WTC11 (cell line): Measurements from ENCODE around the gene CBX7. TPM values are rescaled to one million over a fixed set of nuclear protein-coding genes. Genes with fewer than 3 reads are reported as not detected.

ENCODE experiments used
- ATAC-seq: fragments of 200-7000 bp; cut with Tn5 transposase; 2 replicates; pipeline ENCODE4 v1.10.0; 2021; ENCODE audit warnings: mild to moderate bottlenecking, moderate library complexity
- CTCF ChIA-PET: fragments of 300-600 bp; sonication (Branson Sonifier 250); formaldehyde crosslinking; loops from one replicate; lab custom pipeline; 2021; ENCODE audit warnings: antibody characterized with exemption; lab: Charles Lee
- POLR2A ChIA-PET: fragments of 350-600 bp; sonication (Branson Sonifier 250); formaldehyde crosslinking; loops from one replicate; lab custom pipeline; 2021; ENCODE audit warnings: antibody characterized with exemption; lab: Charles Lee
- DNase-seq: peaks from one replicate; pipeline ENCODE4 v3.0.0; 2021; ENCODE audit warnings: low spot score
- H3K27ac Mint-ChIP-seq: 2 replicates; pipeline ENCODE4 v1.8.0; 2021; ENCODE audit warnings: mixed read lengths
- H3K27me3 Mint-ChIP-seq: 2 replicates; pipeline ENCODE4 v1.8.0; 2021; ENCODE audit warnings: low read depth, mild to moderate bottlenecking, moderate library complexity, mixed read lengths
- H3K36me3 Mint-ChIP-seq: 2 replicates; pipeline ENCODE4 v1.8.0; 2021; ENCODE audit warnings: mixed read lengths
- H3K4me1 Mint-ChIP-seq: 2 replicates; pipeline ENCODE4 v1.8.0; 2022; ENCODE audit warnings: mixed read lengths
- H3K4me3 Mint-ChIP-seq: 2 replicates; pipeline ENCODE4 v1.8.0; 2021; ENCODE audit warnings: mild to moderate bottlenecking, moderate library complexity, mixed read lengths
- H3K9me3 Mint-ChIP-seq: 2 replicates; pipeline ENCODE4 v1.8.0; 2021; ENCODE audit warnings: mixed read lengths
- ARID4B ChIP-seq: sonication (generic); formaldehyde crosslinking; IDR thresholded peaks from 2 replicates; pipeline ENCODE4 v1.8.0; 2023; ENCODE audit warnings: missing genetic modification reagents, mild to moderate bottlenecking, borderline replicate concordance
- CREB1 ChIP-seq: sonication (generic); formaldehyde crosslinking; IDR thresholded peaks from 2 replicates; pipeline ENCODE4 v1.8.0; 2023; ENCODE audit warnings: mild to moderate bottlenecking, missing genetic modification reagents
- EMX1 ChIP-seq: fragments of 250-450 bp; sonication (Bioruptor Pico); IDR thresholded peaks from 2 replicates; pipeline ENCODE4 v1.8.0; 2021; ENCODE audit warnings: mild to moderate bottlenecking
- ESRRA ChIP-seq: sonication (generic); formaldehyde crosslinking; IDR thresholded peaks from 2 replicates; pipeline ENCODE4 v1.8.1; 2022; ENCODE audit warnings: mild to moderate bottlenecking, missing genetic modification reagents, borderline replicate concordance
- GTF2I ChIP-seq: fragments of 250-450 bp; sonication (Bioruptor Pico); conservative IDR thresholded peaks from 2 replicates; pipeline ENCODE4 v1.4.0; 2021; ENCODE audit warnings: mild to moderate bottlenecking
- MAX ChIP-seq: sonication (generic); formaldehyde crosslinking; IDR thresholded peaks from 2 replicates; pipeline ENCODE4 v1.8.0; 2022; ENCODE audit warnings: mild to moderate bottlenecking, missing genetic modification reagents
- NFATC4 ChIP-seq: fragments of 250-450 bp; sonication (Bioruptor Pico); IDR thresholded peaks from 2 replicates; pipeline ENCODE4 v1.9.0; 2021; ENCODE audit warnings: mild to moderate bottlenecking
- NR3C1 ChIP-seq: sonication (generic); formaldehyde crosslinking; conservative IDR thresholded peaks from 2 replicates; pipeline ENCODE4 v1.8.1; 2023; ENCODE audit warnings: low read depth, mild to moderate bottlenecking, missing genetic modification reagents
- RORB ChIP-seq: fragments of 250-450 bp; sonication (Bioruptor Pico); IDR thresholded peaks from 2 replicates; pipeline ENCODE4 v1.9.0; 2021; ENCODE audit warnings: mild to moderate bottlenecking
- USF1 ChIP-seq: sonication (generic); formaldehyde crosslinking; IDR thresholded peaks from 2 replicates; pipeline ENCODE4 v1.8.0; 2022; ENCODE audit warnings: mild to moderate bottlenecking, missing genetic modification reagents
- USF2 ChIP-seq: sonication (generic); formaldehyde crosslinking; IDR thresholded peaks from 2 replicates; pipeline ENCODE4 v1.8.1; 2023; ENCODE audit warnings: mild to moderate bottlenecking, missing genetic modification reagents, moderate library complexity
- ZBTB21 ChIP-seq: sonication (generic); formaldehyde crosslinking; IDR thresholded peaks from 2 replicates; pipeline ENCODE4 v1.8.1; 2023; ENCODE audit warnings: mild to moderate bottlenecking, missing genetic modification reagents, borderline replicate concordance
- ZMAT4 ChIP-seq: fragments of 250-450 bp; sonication (Bioruptor Pico); IDR thresholded peaks from 2 replicates; pipeline ENCODE4 v1.9.0; 2021; ENCODE audit warnings: mild to moderate bottlenecking
- ZNF416 ChIP-seq: fragments of 250-450 bp; sonication (Bioruptor Pico); IDR thresholded peaks from 2 replicates; pipeline ENCODE4 v1.9.0; 2021; ENCODE audit warnings: mild to moderate bottlenecking, inconsistent platforms
- ZNF423 ChIP-seq: fragments of 250-450 bp; sonication (Bioruptor Pico); IDR thresholded peaks from 2 replicates; pipeline ENCODE4 v2.1.2; 2022; ENCODE audit warnings: mild to moderate bottlenecking, moderate library complexity
- total RNA-seq: library from RNA; stranded (reverse); gene quantifications from 3 replicates; pipeline ENCODE4 v1.2.3, GENCODE V29; 2021

The CBX7 gene
- total RNA-seq, 1 experiment from 2014 or later, result 10.6 TPM

GRCh38 chr22:39098576-39098975, 53.9 kb downstream of the CBX7 start:
- no peak overlapping the region for H3K27ac Mint-ChIP-seq
- H3K4me1 Mint-ChIP-seq, result peaks cover 45% of the 10 kb centered on the region
- no peak for DNase-seq
- POLR2A ChIA-PET, result interaction anchor here (0.6 to 0.8 kb wide), 2 partner anchors 28 to 138 kb away, joined by 3 to 6 read pairs; no protein-coding TSS in a partner anchor
- no peaks in the 10 kb centered on the region for H3K36me3 Mint-ChIP-seq
- no peaks in the 10 kb centered on the region for H3K9me3 Mint-ChIP-seq
- H3K27me3 Mint-ChIP-seq, result no peaks in the 10 kb centered on the region
- no peak for TF ChIP-seq RORB
- TF ChIP-seq EMX1 (CRISPR knock-in tag), result no peak
- no peak for TF ChIP-seq CREB1
- no peak for TF ChIP-seq GTF2I (CRISPR knock-in tag)
- TF ChIP-seq ZMAT4, result no peak
- no peak for TF ChIP-seq ZNF416
- TF ChIP-seq ZNF423 (CRISPR knock-in tag), result no peak
- no peak for TF ChIP-seq NFATC4 (CRISPR knock-in tag)
- TF ChIP-seq, all 79 proteins: peak for 0
- ATAC-seq, result no peak
- H3K4me3 Mint-ChIP-seq, result no peak overlapping the region
- CTCF ChIA-PET, result interaction anchor here (1.0 to 1.7 kb wide), 4 partner anchors 16 to 91 kb away, joined by 3 to 11 read pairs (median 7); no protein-coding TSS in a partner anchor

GRCh38 chr22:39098026-39098425, 54.5 kb downstream of the CBX7 start:
- Mint-ChIP-seq H3K27ac (peak overlapping the region; percentile 54; the same call in 1 of the 2 replicates), H3K9me3 (no peaks in the 10 kb centered on the region), H3K4me3 (no peak overlapping the region), H3K4me1 (peaks cover 45% of the 10 kb centered on the region), H3K27me3 (no peaks in the 10 kb centered on the region), H3K36me3 (no peaks in the 10 kb centered on the region)
- peak; percentile 94 for ATAC-seq
- no peak for TF ChIP-seq ESRRA (CRISPR knock-in tag)
- TF ChIP-seq ARID4B (CRISPR knock-in tag), result no peak
- TF ChIP-seq USF1, result peak; percentile 83; the same call in 1 of the 2 replicates
- peak; percentile 41; the same call in 1 of the 2 replicates for TF ChIP-seq MAX (CRISPR knock-in tag)
- TF ChIP-seq NR3C1 (CRISPR knock-in tag), result no peak
- TF ChIP-seq USF2 (CRISPR knock-in tag), result peak; percentile 77
- 0 out of 2 replicates have a peak, but pooled peaks have one; percentile 22 for TF ChIP-seq ZBTB21 (CRISPR knock-in tag)
- TF ChIP-seq ZNF416, result peak; percentile 84; the same call in 1 of the 2 replicates
- ChIA-PET POLR2A (interaction anchor here (0.6 to 0.8 kb wide), 2 partner anchors 28 to 139 kb away, joined by 3 to 6 read pairs; no protein-coding TSS in a partner anchor), CTCF (interaction anchor here (0.8 to 1.7 kb wide), 5 partner anchors 16 to 95 kb away, joined by 3 to 11 read pairs (median 5); no protein-coding TSS in a partner anchor)
- peak; percentile 60 for DNase-seq
